ENCODE measurements around the gene ARG2.

DNA sequence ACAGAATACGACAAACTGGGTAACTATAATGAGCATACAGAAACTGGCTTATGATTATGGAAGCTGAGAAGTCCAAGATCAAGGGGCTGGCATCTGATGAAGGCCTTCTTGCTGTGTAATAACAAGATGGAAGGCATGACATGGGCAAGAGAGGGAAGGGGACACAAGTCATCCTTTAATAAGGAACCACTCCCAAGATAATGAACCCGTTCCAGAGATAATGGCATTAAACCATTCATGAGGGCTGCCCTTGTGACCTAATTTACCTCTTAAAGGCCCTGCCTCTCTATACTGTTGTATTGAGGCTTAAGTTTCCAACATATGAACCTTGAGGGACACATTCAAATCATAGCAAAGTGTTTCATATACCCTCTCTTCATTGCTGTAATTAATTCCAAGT is 59.3 kb downstream of the ARG2 start:
- TF ChIP-seq RCOR1 (IDR thresholded peaks at IDR 0.05; ENCODE audit: insufficient replicate concordance, low read length) (no peak), FOS (IDR thresholded peaks at IDR 0.05; ENCODE audit: low read depth, low read length) (no peak), CTCF (conservative IDR thresholded peaks at IDR 0.05; ENCODE audit: low read depth, low read length) (no peak), RAD21 (IDR thresholded peaks at IDR 0.05; ENCODE audit: low read length) (no peak), SMC3 (IDR thresholded peaks at IDR 0.05; ENCODE audit: low read depth, low read length) (no peak), ELK1 (IDR thresholded peaks at IDR 0.05; ENCODE audit: borderline replicate concordance, low read depth, low read length) (no peak), MAZ (IDR thresholded peaks at IDR 0.05; ENCODE audit: borderline replicate concordance, low read depth, low read length) (no peak), POLR2A (IDR thresholded peaks at IDR 0.05; ENCODE audit: low read depth, low read length) (no peak), MAFK (IDR thresholded peaks at IDR 0.05; ENCODE audit: low read depth, low read length) (no peak)

Measured in IMR-90 (cell line).